Retina (tissue), 1 donor: ENCODE measurements around the gene TM9SF3.
A peak's percentile ranks its signal among the peaks of the same experiment; 100 is the strongest.

Experiments used
- DNase-seq: peaks from one replicate; pipeline ENCODE4 v3.0.0-alpha.2; 2016

Gene TM9SF3

DNA sequence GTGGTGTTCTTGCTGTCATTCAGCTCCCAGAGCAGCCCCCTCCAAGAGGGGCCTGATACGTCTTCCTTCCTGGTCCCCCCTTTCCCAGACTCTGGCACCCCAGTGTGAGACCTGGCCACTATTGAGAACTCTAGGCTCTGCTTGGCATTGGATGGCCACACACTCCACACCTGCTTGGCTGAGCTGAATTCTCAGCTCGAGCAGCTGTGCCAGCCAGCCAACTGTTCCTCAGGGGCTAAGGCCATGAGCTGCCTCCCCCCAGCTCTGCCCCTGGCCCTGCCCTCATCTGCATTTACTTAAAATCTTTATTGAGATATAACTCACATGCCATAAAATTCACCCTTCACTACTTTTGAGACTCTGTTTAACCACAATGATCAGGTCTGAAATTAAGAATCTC lies 79.8 kb downstream of the TM9SF3 start:
- DNase-seq, result no peak

DNA sequence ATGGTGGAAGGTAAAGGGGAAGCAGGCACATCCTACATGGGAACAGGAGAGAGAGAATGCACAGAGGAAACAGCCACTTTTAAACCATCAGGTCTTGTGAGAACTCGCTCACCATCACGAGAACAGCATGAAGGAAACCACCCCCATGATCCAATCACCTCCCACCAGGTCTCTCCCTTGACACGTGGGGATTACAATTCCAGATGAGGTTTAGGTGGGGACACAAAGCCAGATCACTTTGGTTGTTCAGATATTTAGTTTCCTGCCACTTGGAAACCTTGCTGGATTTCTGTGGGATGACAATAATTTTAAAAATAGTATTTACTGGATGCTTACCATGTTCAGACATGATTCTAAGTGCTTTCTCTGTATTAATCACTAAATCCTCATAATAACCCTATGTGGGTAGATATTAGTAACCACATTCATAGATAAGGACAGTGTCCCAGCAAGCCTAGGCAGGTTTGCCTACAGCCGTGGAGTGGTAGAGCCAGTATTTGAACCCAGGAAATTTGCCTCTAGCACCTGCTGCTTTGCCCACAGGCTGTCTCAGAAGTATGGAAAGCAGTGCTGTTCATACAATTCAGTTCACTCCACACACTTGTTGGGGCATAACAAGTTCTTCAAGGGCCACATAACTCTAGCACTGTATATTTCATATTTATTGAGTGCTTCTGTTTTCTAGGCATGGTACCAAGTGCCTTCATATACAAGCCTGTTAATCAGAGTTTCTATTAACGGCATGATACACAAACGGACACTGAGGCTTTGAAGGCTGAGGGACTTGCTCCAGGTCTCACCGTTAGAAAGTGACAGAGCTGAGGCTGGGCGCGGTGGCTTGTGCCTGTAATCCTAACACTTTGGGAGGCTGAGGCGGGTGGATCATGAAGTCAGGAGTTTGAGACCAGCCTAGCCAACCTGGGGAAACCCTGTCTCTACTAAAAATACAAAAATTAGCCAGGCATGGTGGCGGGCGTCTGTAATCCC lies 81.4 kb downstream of the TM9SF3 start:
- DNase-seq, result no peak

DNA sequence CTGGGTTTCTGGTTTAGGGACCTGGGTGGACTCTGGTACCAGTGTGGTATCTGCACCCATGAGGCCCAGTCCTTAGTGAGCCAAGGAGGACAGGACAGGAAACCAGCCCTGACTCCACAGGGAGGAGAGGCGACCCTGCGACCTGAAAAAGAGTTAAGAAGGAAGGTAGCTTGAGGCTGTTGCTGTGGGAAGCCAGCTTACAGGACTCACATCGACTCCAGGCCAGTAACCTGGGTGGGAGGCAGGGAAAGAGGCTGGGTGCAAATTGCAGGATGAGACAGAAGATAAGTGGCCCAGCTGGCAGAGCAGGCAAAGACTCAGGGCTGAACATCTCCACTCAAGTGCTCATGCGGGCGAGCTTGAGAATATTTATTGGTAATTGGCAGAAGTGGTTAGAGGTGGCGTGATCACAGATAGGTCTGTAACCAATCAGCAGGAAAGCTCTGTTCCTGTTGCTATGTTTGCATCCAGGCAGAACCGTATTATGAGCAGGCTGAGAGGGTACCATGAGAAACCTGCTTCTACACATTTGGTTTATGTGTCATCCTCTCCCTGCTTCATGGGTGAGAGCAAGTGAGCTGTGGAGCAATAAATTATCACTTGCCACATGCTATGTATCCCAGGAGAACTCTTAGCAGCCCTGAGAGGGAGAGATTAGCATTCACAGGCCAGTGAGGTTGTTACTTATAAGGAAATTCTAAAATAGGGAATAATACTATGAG lies 84.1 kb downstream of the TM9SF3 start:
- DNase-seq, result no peak

DNA sequence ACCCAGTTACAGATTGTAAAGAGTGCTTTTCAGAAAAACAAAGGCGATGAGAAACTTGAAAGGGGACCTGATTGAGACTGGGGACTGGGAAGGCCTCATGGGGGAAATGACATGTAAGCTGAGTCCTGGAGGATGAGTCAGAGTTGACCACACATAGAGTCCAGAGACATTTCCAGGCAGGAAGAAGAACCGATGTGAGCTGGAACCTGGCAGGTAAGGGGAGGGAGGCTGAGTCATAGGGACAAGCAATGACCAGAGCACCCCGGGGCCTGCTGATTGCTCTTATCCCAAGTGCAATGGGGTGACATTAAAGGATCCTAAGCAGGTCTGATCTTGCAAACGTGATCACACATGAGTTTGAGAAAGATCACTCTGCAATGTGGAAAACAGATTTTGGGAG lies 84.8 kb downstream of the TM9SF3 start:
- DNase-seq, result no peak

DNA sequence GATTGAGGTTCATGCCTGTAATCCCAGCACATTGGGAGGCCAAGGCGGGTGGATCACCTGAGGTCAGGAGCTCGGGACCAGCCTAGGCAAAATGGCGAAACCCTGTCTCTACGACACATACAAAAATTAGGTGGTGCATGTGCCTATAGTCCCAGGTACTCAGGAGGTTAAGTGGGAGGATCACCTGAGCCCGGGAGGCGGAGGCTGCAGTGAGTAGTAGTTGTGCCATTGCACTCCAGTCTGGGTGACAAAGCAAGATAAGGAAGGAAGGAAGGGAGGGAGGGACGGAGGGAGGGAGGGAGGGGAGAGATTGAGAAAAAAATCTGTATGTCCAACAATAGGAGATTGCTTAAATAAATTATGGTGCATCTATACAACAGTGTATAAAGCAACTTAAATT lies 86.3 kb downstream of the TM9SF3 start:
- no peak for DNase-seq

DNA sequence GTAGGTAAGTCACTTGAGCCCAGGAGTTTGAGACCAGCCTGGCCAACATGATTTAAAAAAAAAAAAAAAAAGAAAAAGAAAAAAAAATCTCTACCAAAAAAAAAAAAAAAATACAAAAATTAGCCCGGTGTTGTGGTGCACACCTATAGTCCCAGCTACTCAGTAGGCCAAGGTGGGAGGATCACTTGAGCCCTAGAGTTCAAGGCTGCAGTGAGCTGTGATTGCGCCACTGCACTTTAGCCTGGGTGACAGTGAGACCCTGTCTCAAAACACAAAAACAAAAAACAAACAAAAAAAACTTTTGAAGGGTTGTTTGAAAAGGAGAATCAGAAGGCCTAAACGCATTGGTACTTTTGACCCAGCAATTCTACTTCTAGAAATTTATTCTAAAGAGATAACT lies 86.8 kb downstream of the TM9SF3 start:
- DNase-seq, result no peak

DNA sequence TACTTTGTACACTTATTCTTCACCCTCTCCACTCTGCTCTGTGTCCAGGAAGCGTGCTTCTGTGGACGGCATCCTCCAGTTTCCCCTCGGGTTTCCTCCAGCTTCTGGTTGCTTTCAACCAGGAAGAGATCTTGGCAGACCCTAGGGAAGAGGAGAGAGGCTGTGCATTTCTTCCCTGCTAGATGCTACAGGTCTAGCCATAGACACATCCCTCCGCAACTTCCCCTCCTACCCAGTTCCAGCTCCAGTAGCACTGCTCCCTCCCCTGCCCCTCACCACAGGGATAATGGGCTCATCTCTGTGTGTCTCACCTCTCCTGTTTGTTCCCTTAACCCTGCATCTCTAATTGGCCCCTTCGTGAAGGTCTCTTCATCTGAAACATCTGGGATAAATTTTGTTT lies 89.4 kb downstream of the TM9SF3 start:
- no peak for DNase-seq

DNA sequence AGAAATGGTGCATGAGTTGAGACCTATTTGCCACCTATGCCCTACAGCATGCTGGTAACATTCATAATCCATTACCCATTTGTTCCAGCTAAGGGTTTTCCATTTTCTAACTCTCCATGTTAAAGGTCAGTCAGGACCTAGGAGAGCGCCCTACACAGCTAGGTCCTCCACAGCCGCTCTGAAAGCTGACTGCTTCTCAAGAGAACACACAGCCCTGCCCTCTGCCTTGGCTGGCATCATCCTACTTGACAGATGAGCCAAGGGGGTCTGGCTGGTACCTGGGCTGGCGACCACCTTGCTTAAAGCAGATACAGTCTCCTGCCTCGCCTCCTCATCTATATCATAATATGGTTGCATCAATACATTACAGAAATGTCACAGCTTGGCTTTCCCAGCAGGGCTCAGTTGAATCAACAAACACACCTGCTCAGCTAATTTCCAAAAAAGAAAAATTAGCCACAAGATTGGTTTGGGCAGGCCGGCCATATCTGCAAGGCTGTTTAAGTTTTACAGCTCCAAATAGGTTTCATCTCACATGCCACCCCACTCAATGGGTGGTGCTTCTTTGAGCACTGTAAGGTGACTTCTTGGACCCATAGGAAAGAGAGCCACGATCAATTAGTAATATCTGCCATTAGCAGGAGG lies 90.4 kb downstream of the TM9SF3 start:
- no peak for DNase-seq

DNA sequence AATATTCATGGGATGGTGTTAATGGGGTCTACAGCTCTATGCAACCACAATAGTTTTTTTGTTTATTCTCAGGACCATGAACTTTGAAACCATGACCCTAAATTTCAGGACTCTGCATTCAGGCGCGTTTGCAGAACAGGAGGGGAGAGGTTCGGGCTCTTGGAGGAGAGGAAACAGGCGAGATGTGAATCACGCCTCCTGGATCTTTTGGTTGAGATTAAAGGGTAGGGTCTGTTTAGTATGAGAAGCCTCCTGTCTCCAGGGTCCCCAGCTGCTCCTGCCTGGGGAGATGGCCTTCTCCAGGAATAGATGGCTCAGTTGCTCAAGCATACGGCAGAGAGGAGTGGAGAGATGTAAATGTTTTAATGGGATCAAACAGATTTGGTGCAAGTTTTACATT lies 91.3 kb downstream of the TM9SF3 start:
- DNase-seq, result no peak

DNA sequence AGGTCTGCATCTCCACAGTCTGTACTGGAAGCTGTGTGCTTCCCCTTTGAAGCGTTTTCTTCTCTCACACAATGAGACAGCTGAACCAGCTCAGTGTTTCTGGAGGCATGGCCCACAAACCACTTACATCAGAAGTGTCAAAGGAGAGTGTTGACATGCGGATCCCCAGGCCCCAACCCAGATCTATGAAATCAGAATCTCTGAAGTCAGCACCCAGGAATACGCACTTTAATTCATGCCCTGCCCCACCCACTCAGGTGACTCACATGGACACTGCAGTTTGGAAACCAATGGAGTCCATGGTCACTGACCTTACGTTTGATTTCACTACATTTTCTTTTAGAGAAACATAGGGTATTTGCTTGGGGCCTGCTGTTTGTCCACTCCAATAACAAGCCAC lies 92.1 kb downstream of the TM9SF3 start:
- no peak for DNase-seq

DNA sequence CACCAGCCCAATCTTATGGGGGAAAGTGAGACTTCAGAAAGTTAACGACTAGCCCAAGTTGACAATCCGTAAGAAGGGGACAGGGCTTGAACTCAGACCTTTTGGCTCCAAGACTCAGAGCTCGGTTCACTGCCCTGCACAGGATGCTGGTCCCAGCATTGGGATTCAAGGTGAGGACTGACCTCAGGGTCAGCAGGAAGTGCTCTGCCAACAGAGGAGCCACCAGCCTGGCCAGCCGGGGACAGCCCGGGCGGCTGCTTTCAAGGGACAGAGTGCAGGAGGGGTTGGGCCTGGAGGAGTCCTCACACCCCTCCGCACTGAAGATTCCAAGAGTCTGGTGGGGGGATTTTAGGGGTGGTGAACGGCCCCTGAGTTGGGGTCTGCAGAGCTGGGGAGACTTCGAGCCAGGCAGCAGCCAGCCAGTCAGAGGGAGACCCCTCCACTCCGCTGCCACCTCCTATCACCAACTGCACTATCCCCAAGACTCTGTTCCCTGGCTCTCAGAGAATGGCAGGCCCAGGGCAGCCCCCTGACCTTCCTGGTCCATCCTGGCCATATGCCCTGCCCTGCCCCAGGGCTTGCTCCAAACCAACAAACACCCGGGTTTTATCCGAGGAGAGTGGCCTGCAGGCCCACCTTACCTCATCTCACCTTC lies 92.8 kb downstream of the TM9SF3 start:
- no peak for DNase-seq

DNA sequence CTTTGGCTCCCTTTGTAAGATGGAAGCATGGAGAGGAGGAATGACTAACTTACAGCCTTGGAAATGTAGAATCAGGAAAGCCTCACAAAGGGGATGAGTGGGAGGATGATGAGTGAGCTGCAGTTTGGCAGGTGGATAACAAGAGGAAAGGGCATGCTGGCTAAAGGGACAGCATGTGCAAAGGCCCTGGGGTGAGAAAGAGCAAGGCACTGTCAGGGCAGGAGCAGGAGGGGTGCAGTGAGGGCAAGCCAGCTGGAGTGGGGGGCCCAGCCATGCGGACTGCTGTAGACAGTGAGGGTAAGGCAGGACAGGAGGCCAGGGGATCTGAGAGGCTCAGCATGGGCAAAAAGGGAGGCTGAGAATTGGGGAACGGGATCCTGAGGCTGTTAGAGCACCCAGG lies 93.6 kb downstream of the TM9SF3 start:
- no peak for DNase-seq

DNA sequence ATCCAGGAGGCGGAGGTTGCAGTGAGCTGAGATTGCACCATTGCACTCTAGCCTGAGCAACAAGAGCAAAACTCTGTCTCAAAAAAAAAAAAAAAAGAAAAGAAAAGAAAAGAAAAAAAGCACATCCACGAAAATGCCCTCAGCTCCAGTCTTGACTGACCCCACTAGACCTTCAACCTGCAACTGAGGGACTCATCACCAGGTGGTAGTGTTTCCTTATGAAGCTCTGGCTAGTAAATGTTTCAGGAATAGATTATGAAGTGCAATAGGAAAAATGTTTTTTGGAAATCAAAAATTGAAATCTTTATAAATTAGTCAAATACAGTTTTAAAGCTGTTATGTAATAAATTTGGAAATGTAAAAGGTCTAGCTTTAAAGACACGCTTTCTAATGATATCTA lies 95.5 kb downstream of the TM9SF3 start:
- no peak for DNase-seq

DNA sequence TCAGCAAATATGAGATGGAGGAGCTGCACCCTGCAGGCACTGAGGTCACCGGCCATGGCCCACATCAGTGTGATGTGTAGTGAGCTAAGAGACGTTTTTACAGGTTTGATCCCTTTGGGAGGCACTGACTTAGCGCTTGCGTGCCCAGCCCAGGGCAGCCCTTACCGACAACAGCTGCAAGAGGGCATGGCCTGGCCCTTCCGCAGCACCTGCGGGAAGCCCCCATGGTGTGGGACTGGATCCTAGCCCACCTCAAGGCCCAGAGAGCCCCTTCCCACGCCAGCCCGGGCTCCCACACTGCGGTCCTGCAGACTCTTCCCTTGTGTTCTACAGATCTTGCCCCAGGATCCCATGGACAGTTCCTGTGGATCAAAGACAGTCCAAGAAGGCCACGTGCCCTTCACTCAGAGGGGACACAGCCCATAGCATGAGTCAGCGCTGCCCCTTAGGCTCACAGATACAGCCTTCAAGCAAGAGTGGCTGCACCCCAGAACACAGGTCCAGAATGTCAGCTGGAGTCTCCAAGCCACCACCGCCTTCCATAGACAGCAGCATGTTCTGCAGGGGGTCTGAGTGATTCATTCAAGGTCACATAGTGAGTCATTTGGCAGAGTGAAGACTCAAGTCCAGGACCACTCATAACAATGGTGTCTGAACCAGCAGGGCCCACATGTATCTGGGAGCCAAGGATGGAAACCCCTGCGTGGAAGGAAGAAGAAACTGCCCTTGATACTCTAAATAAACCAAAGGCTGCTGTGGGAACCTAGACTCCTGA lies 98.5 kb downstream of the TM9SF3 start:
- no peak for DNase-seq

DNA sequence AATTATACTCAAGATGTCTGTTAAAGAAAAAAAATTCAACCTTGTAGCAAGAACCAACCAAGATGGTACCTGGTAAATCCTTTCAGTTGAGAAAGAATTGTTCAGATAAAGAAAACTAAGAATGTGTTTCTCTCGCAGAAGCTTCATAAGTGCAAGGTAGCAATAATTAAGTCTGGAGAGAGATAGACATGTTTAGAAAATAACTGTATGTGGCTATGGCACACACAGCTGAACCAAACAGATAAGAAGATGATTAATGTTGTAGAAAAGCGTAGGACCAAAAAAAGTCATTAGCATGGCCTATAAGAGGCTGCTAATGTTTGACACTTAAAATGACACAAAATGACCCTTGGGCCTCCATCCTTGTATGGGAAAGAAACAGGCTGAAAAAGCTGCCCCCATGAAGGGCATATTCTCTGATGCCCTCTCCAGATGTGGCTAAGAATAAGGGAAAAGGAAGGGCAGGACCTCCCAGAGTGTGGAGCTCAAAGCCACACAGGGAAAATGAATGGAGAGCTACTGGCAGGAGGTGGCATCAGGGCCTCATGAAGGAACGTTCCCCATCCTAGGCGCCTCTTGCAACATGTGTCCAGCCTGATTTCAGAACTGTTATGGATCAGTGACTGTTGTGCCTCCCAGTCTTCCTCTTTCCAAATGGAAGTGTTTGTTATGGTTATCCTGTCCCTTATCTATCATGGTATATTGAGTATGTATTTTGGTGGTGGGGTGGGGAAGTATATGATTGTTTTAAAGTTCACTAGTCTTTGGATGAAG lies 103.8 kb downstream of the TM9SF3 start:
- no peak for DNase-seq

DNA sequence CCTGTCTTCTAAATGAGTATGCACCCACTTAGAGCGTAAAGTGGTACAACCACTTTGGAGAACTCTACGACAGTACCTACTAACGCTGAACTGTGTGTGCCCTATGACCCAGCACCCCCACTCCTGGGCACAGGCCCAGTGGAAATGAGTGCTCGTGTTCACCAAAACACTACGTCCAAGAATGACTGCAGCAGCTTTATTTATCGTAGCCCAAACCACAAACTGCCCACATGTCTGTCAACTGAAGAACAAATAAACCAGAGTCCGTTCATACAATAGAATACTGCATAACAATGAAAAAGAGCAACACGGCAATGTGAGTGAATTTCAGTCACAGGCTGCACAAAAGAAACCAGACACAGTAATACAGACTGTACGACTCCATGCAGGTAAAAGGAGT lies 108.5 kb downstream of the TM9SF3 start:
- DNase-seq, result no peak

DNA sequence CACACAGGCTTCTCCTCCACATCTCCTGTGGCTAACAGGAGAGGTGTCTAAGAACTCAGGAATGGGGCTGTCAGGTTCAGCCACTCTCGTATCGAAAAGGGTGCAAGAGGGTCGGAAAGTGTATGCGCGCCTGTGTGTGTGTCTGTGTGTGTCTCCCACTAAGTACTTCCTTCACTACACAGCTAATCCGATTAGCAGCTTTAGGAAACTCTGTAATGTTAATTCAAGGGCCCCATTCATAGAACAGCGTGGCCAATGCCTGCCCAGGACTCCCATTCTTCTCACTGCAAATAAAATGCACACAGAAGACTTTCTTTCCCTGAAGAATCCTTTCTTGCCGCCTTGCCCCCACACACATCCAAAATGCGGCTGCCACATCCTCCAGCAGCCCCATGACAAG lies 112.9 kb downstream of the TM9SF3 start:
- DNase-seq, result no peak

DNA sequence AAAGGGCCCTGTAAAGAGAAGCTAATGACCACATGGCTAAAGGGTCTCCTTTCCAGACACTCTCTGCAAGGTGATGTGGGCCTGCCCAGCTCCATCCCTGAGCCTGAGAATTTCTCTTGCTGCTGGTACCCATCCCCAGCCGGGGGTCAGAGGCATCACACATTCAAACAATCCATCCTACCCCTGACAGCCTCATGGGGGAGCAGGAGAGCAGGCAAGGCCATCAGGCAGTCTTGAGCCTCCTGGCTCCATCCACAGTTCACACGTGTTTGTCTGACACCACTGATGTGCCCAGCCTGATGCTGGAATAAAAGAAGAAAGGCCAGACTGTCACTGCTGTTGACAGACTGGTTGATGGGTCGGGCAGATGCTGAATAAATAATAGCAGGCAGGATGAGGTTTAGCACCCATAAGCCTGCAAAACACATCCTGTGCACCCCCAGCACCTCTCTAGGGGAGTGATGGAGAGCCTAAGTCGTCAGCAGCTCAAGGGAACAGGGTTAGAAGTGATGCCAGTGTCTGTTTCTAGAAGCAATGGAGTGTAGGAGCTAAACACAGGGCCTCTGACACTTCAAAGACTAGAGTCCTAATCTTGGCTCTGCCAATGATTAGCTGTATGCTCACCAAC lies 116.6 kb downstream of the TM9SF3 start:
- DNase-seq, result peak; percentile 27

DNA sequence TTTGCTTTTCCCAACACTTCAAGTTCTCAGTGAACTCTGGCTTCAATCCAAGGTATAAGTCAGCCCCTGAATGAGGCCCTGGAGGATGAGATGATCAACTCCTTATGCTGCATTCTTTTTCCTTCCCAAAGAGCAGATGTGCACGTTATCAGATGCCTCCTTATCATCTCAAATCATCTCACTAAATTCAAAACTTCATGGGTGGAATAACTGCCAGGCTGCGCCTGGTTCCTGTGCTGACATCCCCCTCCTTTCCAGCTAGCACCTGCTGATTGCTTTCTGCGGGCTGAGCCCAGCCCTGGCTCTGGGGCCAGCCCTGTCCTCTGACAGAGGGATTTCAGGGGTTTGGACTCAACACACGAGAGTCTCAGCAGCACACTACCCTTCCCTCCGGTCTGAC lies 118.0 kb downstream of the TM9SF3 start:
- DNase-seq, result no peak
